Immature natural killer cell (primary cell): ENCODE measurements around the gene CPA5. TPM values are rescaled to one million over a fixed set of nuclear protein-coding genes. Genes with fewer than 3 reads are reported as not detected.

Source experiments
- DNase-seq, 3 donors: peaks; one replicate each; pipeline ENCODE4 v3.0.0; 2022; ENCODE audit warnings: mixed read lengths in 1 of 3
- H3K27ac Mint-ChIP-seq, 6 donors: one replicate each; pipeline ENCODE4 v1.8.0; 2020; ENCODE audit warnings: mixed read lengths in 6 of 6, mild to moderate bottlenecking in 5 of 6, inconsistent platforms in 4 of 6, moderate library complexity in 3 of 6
- H3K27me3 Mint-ChIP-seq, 3 donors: one replicate each; pipeline ENCODE4 v1.8.0; 2020 to 2021; ENCODE audit warnings: low read depth in 3 of 3, mild to moderate bottlenecking in 3 of 3, mixed read lengths in 3 of 3, moderate library complexity in 3 of 3, inconsistent platforms in 1 of 3
- H3K36me3 Mint-ChIP-seq, 3 donors: one replicate each; pipeline ENCODE4 v1.8.0; 2020; ENCODE audit warnings: mixed read lengths in 3 of 3, inconsistent platforms in 2 of 3, mild to moderate bottlenecking in 2 of 3
- H3K4me1 Mint-ChIP-seq, 2 donors: one replicate each; pipeline ENCODE4 v1.8.0; 2020; ENCODE audit warnings: inconsistent platforms in 2 of 2, mild to moderate bottlenecking in 2 of 2, mixed read lengths in 2 of 2, moderate library complexity in 1 of 2
- H3K4me3 Mint-ChIP-seq, 5 donors: one replicate each; pipeline ENCODE4 v1.8.0; 2020; ENCODE audit warnings: mild to moderate bottlenecking in 5 of 5, mixed read lengths in 5 of 5, inconsistent platforms in 3 of 5, moderate library complexity in 3 of 5
- H3K9me3 Mint-ChIP-seq, 6 donors: one replicate each; pipeline ENCODE4 v1.8.0; 2020; ENCODE audit warnings: mild to moderate bottlenecking in 6 of 6, mixed read lengths in 6 of 6, inconsistent platforms in 4 of 6, moderate library complexity in 3 of 6
- polyA plus RNA-seq, 3 donors: library from polyadenylated mRNA; unstranded; fragments of 300-500 nt; fragmentation: Illumina TruSeq; gene quantifications; one replicate each; pipeline ENCODE4 v1.2.3, GENCODE V29; 2021

The CPA5 gene
- not detected for polyA plus RNA-seq

GRCh38 chr7:130344271-130344866 lies at the start of gene CPA5:
CPA5 (plus strand) TSS chr7:130344816; CDS start chr7:130346486, 1,670 bp downstream.
- Mint-ChIP-seq H3K27ac (no peak within 1 kb of the TSS), H3K4me3 (no peak within 1 kb of the TSS), H3K4me1 (no peaks in the 10 kb centered on the region), H3K36me3 (no peaks in the 10 kb centered on the region), H3K27me3 (peaks cover 0 to 4% (median 1%) of the 10 kb centered on the region in 3 donors), H3K9me3 (no peaks in the 10 kb centered on the region)
- no peak for DNase-seq

- no peak overlapping the region for H3K27ac Mint-ChIP-seq
- peaks cover 0 to 2% (median 1%) of the 10 kb centered on the region in 3 donors for H3K27me3 Mint-ChIP-seq
- H3K4me1 Mint-ChIP-seq: no peaks in the 10 kb centered on the region
- no peak overlapping the region for H3K4me3 Mint-ChIP-seq
- peaks cover 0 to 3% (median 0%) of the 10 kb centered on the region in 3 donors for H3K36me3 Mint-ChIP-seq
- no peak for DNase-seq
- no peaks in the 10 kb centered on the region for H3K9me3 Mint-ChIP-seq
Measured at GRCh38 chr7:130296221-130296951, 48.2 kb upstream of the CPA5 start.

- H3K36me3 Mint-ChIP-seq: peaks cover 0 to 3% (median 0%) of the 10 kb centered on the region in 3 donors
- peaks cover 0 to 2% (median 1%) of the 10 kb centered on the region in 3 donors for H3K27me3 Mint-ChIP-seq
- H3K4me1 Mint-ChIP-seq: no peaks in the 10 kb centered on the region
- H3K9me3 Mint-ChIP-seq: no peaks in the 10 kb centered on the region
- no peak overlapping the region for H3K4me3 Mint-ChIP-seq
- H3K27ac Mint-ChIP-seq: no peak overlapping the region
- DNase-seq: no peak
Measured at GRCh38 chr7:130297628-130298543, 46.7 kb upstream of the CPA5 start.

DNA sequence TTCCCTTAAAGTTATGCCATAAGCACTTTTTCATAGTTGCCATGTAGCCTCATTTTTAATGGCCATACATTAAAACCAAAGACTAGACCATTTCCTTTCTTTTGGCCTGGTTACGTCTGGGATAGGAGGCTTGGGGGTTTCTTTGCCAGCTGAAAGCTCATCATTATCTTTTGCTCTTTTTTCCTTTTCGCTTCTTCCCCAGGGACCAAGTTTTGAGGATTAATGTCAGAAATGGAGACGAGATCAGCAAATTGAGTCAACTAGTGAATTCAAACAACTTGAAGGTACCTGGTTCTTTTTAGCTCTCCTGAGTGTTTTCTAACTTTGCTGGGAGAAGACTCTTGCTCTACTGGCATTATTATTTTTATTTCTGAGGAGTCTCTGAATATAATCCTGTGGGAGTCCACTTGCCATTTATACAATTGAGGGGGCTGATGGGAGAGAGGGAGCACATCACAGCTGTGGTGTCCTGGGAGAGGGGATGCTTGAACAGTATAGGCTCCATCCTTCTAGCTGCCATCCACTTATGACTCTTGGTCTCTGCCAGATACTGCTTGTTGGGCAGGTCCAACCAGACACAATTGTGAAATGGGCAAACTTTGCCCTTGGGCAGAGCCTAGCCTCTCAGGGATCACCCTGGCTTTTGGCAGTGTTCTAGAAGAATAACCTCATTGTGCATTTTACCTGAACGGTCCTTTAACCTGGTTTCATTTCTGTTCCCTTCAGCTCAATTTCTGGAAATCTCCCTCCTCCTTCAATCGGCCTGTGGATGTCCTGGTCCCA lies 45.9 kb upstream of the CPA5 start:
- Mint-ChIP-seq H3K4me1 (no peaks in the 10 kb centered on the region), H3K27ac (no peak overlapping the region), H3K9me3 (no peaks in the 10 kb centered on the region), H3K36me3 (peaks cover 0 to 3% (median 0%) of the 10 kb centered on the region in 3 donors), H3K27me3 (peaks cover 0 to 2% (median 1%) of the 10 kb centered on the region in 3 donors), H3K4me3 (no peak overlapping the region)
- no peak for DNase-seq

- Mint-ChIP-seq H3K27ac (no peak overlapping the region), H3K27me3 (peaks cover 0 to 2% (median 1%) of the 10 kb centered on the region in 3 donors), H3K4me3 (no peak overlapping the region), H3K9me3 (no peaks in the 10 kb centered on the region), H3K36me3 (peaks cover 0 to 3% (median 0%) of the 10 kb centered on the region in 3 donors), H3K4me1 (no peaks in the 10 kb centered on the region)
- DNase-seq: no peak
Measured at GRCh38 chr7:130299866-130300265, 44.8 kb upstream of the CPA5 start.

DNA sequence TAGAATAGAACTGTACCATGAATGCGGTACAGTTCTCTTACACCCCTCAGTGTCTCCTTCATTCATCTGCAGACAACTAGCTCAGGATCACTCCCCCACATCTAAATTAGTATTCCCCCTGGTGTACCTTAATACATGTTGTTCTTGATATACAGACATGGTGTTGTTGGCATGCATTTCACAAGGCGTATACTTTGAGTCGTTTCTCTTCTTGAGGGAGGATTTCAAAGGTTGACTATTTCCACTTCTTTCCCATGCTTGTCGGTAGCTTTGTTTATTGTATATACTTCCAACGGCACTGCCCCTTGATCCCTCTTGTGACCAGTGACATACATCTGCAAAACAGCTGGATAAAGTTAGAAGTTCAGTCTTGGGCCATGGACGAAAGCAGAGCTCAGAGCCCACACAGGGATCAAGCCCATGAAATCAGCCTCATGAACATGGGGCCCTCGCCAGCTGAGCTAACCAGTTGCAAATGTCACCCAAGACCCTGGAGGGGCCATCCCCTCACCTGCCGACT lies 43.1 kb upstream of the CPA5 start:
- no peaks in the 10 kb centered on the region for H3K4me1 Mint-ChIP-seq
- peaks cover 0 to 3% (median 0%) of the 10 kb centered on the region in 3 donors for H3K36me3 Mint-ChIP-seq
- peaks cover 0 to 2% (median 0%) of the 10 kb centered on the region in 3 donors for H3K27me3 Mint-ChIP-seq
- H3K27ac Mint-ChIP-seq: no peak overlapping the region
- DNase-seq: no peak
- H3K9me3 Mint-ChIP-seq: no peaks in the 10 kb centered on the region
- no peak overlapping the region for H3K4me3 Mint-ChIP-seq

- DNase-seq: no peak
- Mint-ChIP-seq H3K36me3 (peaks cover 0 to 3% (median 0%) of the 10 kb centered on the region in 3 donors), H3K4me1 (no peaks in the 10 kb centered on the region), H3K27me3 (no peaks in the 10 kb centered on the region), H3K27ac (no peak overlapping the region), H3K4me3 (no peak overlapping the region), H3K9me3 (no peaks in the 10 kb centered on the region)
Measured at GRCh38 chr7:130302649-130303048, 42.0 kb upstream of the CPA5 start.

- Mint-ChIP-seq H3K9me3 (no peaks in the 10 kb centered on the region), H3K4me1 (no peaks in the 10 kb centered on the region), H3K27ac (no peak overlapping the region), H3K36me3 (peaks cover 0 to 3% (median 0%) of the 10 kb centered on the region in 3 donors), H3K4me3 (no peak overlapping the region), H3K27me3 (no peaks in the 10 kb centered on the region)
- DNase-seq: no peak
Measured at GRCh38 chr7:130303127-130303526, 41.5 kb upstream of the CPA5 start.

DNA sequence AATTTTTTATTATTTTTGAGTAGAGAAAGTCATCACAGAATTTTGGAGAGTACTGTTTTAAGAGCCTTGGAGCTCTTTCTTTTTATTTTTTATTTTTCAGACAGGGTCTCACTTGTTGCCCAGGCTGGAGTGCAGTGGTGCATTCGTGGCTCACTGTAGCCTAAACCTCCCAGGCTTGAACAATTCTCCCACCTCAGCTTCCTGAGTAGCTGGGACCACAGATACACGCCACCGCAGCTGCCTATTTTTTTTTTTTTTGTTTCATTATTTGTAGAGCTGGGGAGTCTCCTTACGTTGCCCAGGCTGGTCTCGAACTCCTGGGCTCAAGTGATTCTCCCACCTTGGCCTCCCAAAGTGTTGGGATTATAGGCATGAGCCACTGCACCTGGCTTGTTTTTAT lies 41.1 kb upstream of the CPA5 start:
- DNase-seq: no peak
- Mint-ChIP-seq H3K9me3 (no peaks in the 10 kb centered on the region), H3K27ac (no peak overlapping the region), H3K27me3 (no peaks in the 10 kb centered on the region), H3K4me3 (no peak overlapping the region), H3K36me3 (peaks cover 0 to 3% (median 0%) of the 10 kb centered on the region in 3 donors), H3K4me1 (no peaks in the 10 kb centered on the region)

DNA sequence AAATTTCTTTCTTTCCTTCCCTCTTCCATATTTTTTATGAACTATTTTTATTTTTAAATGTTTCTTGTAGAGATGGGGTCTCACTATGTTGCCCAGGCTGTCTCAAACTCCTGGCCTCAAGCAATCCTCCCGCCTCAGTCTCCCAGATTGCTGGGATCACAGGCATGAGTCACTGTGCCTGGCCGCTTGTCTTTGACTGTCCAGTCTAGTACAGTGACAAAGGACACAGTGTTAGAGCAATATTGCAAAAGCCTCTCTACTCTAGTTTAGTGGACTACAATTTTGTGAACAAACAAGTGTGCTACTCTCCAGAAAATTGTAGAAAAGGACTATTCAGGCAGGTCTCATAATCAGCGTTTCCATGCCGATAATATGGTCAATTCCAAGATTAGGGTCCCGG lies 40.6 kb upstream of the CPA5 start:
- Mint-ChIP-seq H3K4me1 (no peaks in the 10 kb centered on the region), H3K4me3 (no peak overlapping the region), H3K9me3 (no peaks in the 10 kb centered on the region), H3K36me3 (peaks cover 0 to 3% (median 0%) of the 10 kb centered on the region in 3 donors), H3K27me3 (peaks cover 0 to 2% (median 0%) of the 10 kb centered on the region in 3 donors), H3K27ac (no peak overlapping the region)
- no peak for DNase-seq

- no peak for DNase-seq
- Mint-ChIP-seq H3K36me3 (peaks cover 0 to 3% (median 0%) of the 10 kb centered on the region in 3 donors), H3K4me1 (no peaks in the 10 kb centered on the region), H3K4me3 (no peak overlapping the region), H3K27me3 (peaks cover 0 to 8% (median under 1%) of the 10 kb centered on the region in 3 donors), H3K27ac (no peak overlapping the region), H3K9me3 (no peaks in the 10 kb centered on the region)
Measured at GRCh38 chr7:130304878-130305277, 39.7 kb upstream of the CPA5 start.

- no peaks in the 10 kb centered on the region for H3K4me1 Mint-ChIP-seq
Measured at GRCh38 chr7:130305433-130306042, 39.1 kb upstream of the CPA5 start.

DNA sequence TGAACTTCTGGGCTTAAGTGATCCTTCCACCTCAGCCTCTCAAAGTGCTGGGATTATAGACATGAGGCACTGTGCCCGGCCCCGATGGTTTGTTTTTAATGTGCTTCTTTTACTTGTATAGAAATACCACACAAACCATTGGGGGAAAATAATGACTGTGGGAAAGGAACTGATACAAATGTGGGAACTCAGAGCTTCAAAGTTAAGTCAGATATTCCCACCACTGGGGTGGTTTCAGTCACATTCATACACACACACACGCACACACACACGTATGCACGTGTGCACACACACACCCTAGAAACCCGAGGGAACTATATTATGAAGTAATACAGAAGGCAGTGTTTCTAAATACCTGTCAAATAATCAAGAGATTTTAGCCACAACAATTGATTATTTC lies 34.6 kb upstream of the CPA5 start:
- Mint-ChIP-seq H3K4me1 (no peaks in the 10 kb centered on the region), H3K9me3 (no peaks in the 10 kb centered on the region), H3K36me3 (no peaks in the 10 kb centered on the region), H3K27me3 (peaks cover 0 to 8% (median 3%) of the 10 kb centered on the region in 3 donors), H3K27ac (no peak overlapping the region), H3K4me3 (no peak overlapping the region)
- no peak for DNase-seq

More at GRCh38 chr7:130305433-130306042, 39.1 kb upstream of the CPA5 start:
- no peak for DNase-seq
- Mint-ChIP-seq H3K4me3 (no peak overlapping the region), H3K9me3 (no peaks in the 10 kb centered on the region), H3K27me3 (peaks cover 0 to 8% (median 3%) of the 10 kb centered on the region in 3 donors), H3K36me3 (peaks cover 0 to 3% (median 0%) of the 10 kb centered on the region in 3 donors), H3K27ac (no peak overlapping the region)
